IPS-11a (cell line): ENCODE measurements around the gene CYP26B1.

Experiments used
- H3K4me3 ChIP-seq: one replicate; pipeline ENCODE4 v1.5.1; 2013; ENCODE audit warnings: low read depth, low read length, control low read depth

CYP26B1 gene

DNA sequence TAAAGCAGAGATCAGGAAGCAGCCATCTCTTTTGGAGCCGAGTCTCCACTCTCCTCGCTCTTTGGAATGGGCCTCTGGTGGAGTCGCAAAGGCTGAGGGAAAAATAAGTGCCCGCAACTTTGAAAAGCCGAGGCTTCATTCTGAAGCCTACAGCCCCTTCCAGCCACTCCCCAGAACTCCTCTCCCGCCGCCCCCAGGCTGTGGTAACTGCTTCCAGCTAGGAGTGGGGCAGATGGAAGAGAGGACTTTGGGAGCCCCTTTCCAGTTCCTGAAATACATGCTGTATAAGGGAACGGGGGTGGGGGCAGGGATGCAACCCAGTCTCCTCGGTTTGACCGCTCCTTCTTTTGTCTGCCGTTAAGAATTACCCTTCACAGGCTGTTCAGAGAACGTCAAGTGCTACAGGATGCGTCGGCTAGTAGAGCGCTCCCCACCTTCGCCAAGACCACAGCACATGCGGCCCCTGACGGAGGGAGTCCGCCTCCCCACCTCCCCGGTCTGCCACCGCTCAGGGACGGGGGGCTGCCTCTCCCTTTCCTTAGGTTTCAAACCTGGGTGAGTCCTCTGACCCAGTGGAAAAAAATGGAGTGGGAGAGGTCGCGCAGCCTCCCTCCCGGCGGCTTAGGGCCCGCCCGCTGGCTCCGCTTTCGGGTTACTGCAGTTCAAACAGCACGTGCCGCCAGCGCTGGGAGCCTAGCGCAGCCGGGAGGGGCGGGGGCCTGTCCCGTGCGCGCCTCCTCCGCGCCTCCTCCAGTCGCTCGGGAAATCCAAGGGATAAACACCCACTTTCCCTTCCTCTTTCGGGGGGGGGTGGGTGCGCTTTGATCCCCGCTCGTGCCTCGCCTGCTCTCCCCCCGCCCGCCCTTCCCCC, 4.9 kb downstream of the CYP26B1 start:
- no peak overlapping the region for H3K4me3 ChIP-seq

DNA sequence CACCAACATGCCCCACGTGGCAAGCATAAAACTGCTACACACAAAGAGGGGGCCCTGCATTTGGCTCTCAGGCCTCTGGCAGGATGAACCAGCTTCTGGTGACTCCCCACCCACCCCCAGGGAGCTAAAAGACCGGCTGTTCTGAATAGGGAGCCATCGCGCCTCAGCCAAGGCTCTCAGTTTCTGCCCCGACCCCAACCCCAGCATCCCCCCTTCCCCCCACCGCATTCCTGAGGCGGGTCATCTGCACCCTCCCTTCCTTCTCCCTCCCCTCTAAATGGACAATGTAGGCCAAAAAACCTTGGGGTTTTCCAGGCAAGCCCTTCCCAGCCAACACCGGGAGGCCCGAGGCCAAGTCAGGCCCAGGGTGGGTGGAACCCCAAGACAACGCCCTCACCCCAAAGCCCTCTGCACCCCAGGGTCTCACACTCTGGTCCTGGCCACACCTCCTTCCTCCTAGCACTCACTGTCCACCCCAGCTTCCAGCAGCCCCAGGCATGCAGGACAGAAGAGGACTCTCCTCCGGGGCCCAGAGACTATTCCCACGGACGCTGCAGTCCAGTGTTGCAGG, 5.7 kb downstream of the CYP26B1 start:
- no peak overlapping the region for H3K4me3 ChIP-seq

DNA sequence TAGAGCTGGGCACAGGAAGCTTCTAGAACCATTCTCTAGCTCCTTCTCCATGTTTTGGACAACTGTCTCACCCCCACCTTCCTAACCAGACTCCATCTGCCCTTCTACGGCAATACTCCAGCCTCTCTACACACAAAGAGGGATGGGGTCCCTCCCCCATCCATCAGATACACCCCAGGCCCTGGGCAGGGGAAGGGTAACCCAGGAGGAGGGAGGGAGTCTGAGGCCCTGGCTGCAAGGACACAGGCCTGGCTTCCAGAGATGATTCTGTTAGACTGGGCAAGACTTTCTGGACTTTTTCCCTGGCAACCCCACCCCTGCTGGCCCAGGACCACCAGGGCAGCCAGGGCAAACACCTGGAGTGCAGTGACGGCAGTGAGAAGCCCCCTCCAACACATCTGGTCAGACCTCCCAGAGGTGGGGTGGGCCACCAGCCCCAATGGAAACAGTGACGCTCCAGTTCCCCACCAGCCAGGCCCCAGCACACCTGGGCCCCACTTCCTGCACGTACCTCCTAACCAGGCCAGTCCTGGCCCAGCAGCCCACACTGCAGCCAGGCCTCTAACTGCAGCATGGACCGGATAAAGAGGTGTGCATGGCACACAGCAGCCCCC, 6.5 kb downstream of the CYP26B1 start:
- no peak overlapping the region for H3K4me3 ChIP-seq

DNA sequence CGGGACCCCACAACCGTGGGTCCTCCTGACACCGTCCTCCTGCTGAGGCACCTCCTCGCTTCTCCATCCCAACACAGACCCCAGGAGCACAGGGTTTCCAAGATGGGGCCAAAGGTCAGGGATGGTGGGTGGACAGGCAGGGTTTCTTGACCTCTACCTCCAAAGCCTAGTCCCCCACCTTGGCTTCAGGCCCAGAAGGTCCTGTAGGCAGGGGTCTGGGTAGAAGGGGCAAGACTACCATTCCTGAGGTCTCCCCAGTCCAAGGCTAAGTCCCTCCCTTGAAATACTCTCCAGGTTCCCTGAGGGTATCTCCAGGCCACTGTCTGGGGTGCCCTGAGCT, 7.1 kb downstream of the CYP26B1 start:
- H3K4me3 ChIP-seq = no peak overlapping the region

DNA sequence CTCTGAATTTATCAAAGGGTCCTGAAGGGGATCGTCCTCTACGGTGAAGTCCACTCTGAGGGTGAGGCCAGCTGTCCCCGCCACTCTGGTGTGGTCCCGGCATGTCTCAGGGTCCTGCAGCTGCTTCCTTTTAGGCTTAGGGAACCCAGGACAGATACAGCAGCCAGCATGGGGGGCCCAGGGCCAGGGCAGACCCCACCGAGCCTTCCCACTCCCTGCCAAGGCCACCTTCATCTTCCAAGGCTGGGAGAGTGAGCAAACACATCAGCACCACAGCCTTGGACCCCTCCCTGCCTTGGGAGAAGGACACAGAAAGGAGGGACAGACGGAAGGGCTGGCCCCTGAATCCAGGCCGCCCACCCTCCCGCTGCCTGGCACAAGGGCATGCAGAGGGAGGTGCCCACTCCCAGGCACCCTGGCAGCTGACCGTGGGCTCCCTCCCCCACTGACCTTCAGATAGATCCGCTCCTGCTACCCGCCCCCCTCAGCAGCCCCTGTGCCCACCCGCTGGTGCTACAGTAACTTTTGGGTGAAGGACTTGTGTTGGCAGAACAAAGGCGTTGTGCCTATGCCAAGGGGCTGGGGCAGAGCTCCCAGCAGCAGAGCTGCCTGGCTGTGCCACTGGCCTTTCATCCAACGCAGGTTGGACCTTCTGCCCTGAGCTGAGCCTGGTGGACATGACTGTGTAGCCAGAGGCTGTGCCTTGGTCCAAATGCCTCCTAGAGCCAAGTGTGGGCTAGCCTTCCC, 7.6 kb downstream of the CYP26B1 start:
- H3K4me3 ChIP-seq = no peak overlapping the region

DNA sequence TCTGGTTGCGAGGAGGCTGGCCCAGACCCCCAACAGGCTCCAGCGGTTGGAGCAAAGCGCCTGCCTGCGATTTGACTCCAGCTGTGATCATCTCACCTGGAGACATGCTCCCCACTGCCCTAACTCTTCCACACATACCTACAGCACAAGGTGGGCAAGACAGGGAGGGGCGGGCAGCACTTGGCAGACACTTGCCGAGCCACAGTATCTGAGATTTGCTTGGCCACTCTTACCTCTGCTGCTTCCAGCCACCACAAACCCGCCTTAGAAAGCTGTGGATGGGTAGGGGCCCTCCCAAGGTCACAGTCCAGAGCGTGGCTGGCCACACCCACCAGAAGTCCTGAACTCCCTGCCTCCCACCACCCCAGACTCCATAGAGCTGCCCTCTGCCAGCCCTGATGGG, 8.2 kb downstream of the CYP26B1 start:
- H3K4me3 ChIP-seq = no peak overlapping the region

DNA sequence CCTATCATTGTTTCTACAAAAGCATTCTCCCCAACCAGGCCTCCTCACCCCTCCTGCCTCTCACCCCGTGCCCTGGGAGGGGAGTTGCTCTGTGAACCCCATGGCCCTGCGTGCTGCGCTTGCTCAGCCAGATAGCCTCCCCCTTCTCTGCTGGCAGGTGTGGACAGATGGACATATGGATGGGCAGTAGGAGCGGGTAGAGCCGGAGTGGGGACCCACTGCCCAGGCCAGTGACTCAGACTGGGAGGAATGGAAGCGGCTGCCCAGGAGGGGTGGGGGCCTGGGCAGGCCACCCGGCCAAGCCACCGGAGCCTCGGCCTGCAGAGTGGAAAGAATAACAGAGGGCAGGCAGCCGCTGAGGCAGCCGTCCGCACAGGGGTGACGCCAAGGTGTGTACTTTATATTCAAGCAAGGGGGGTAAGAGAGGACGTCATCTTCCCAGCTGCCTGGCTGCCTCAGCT, 8.7 kb downstream of the CYP26B1 start:
- H3K4me3 ChIP-seq = no peak overlapping the region

DNA sequence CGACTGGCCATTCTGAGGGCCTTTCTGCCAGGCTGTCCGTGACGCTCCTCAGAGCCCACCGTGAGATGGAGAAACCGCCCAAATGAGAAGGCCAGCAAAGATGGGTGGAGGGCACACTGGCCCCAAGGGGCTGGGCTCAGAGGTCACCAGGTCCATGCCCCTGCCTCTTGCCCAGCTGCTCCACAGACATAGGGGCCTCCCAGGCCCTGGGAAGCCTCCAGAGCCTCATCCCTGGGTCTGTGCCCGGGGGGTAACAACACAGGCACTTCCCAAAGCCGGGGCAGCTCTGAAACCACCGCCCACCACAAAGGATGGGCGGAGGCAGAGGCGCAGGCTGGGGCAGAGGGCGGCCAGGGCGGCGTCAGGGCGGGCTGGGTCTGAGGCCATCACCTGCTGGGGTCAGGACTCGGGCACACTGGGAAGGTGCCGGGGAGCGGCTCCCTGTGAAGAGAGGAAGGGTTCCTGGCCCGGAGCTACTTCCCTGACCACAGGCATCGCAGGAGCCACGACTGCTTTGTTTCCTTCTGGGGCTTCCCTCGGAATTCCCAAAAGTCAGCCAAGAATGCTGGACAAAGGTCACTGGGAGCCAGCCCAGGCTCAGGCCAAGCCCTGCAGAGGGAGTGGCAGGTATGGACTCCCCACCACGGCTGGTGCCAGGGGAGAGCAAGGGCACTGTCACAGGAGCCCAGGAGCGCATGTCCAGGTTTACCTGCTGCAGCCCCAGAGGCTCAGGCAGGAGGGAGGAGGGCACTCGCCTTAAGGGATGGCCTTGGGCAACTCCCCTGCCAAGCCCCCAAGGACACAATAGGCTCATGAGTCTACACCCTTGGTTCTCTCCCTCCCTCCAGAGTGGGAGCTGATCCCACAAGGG, 9.4 kb downstream of the CYP26B1 start:
- H3K4me3 ChIP-seq = no peak overlapping the region

DNA sequence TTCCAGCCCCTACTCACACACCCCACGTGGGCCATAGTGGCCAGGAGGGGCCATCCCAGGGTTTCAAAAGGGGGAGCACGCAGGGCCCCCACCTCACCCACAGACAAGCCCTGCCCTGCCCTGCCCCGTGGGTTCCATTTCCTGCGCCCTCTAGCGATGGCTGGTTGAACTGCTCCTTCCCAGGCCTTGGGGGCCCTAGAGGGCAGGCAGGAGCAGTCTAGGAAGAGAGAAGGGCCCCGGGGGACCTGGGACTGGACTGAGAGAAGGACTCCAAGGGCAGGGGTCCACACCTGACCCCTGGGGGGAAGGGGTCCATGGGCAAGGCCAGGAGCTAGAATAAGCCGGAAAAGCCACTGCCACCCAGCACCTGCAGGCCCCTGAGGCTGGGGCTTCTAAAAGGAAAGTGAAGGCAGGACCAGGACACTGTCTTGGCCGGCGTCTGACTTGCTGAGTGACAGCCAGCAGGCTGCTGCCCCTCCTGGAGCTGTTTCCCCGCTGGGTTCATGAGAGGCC, 10.1 kb downstream of the CYP26B1 start:
- no peak overlapping the region for H3K4me3 ChIP-seq

DNA sequence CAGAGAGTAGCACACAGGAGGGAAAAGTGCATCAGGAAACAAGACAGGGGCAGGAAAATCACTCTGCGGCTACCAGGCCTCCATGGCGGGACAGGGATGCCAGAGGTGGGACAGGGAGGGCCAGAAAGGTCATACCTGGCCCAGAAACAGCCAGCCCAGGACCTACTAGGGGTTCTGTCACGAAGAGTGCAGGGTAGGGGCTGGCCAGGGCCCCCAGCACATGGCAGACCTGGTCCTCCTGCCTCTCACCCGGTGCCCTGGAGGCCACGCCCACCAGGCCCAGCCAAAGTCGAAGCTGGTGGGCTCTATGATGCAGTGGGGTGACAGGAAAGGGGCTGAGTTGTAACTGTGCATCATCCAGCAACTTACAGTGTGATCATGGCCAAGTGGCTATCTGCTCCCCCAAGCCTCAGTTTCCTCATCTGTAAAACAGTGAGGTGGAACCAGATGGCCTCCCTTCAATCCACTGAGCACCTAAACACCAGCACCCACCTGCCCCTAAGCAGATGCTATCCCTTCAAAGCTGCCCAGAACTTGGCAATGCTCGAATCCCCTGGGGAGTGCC, 10.6 kb downstream of the CYP26B1 start:
- no peak overlapping the region for H3K4me3 ChIP-seq

DNA sequence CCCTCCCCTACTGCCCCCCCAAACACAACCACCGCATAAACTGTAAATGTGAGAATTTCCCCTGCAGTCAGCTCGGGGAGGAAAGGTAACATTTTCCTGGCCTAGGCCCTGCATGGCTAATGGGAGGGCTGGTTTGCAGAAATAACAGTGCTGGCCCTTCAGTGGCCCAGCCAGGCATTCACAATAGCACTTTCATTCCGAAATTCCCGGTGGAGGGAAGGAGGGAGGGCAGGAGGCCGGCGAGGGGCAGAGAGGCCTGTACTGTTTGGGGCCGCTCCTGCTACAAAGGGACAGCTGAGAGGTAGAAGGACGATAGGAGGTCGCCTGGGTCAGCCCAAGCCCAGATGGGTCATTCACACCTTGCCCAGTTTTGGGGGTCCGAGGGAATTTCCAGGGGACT, 11.3 kb downstream of the CYP26B1 start:
- no peak overlapping the region for H3K4me3 ChIP-seq

DNA sequence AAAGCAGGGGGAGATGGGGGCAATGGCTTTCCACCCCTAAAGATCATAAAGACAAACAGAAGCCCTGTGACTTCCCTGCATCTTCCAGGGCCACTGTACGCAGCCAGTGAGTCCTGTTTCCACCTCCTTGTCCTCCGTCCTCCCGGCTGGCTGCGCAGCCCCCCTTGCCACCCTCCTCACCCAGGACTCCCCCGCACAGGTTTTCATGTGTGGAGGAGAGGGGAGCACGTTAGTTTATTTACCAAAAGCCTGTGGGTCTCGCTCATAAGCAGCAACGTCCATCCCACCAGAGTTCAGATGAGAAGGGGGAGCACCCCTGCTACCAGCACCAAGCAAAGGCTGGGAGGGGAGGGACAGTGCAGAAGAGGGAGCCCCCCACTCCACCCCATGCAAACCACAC, 11.7 kb downstream of the CYP26B1 start:
- H3K4me3 ChIP-seq = no peak overlapping the region

DNA sequence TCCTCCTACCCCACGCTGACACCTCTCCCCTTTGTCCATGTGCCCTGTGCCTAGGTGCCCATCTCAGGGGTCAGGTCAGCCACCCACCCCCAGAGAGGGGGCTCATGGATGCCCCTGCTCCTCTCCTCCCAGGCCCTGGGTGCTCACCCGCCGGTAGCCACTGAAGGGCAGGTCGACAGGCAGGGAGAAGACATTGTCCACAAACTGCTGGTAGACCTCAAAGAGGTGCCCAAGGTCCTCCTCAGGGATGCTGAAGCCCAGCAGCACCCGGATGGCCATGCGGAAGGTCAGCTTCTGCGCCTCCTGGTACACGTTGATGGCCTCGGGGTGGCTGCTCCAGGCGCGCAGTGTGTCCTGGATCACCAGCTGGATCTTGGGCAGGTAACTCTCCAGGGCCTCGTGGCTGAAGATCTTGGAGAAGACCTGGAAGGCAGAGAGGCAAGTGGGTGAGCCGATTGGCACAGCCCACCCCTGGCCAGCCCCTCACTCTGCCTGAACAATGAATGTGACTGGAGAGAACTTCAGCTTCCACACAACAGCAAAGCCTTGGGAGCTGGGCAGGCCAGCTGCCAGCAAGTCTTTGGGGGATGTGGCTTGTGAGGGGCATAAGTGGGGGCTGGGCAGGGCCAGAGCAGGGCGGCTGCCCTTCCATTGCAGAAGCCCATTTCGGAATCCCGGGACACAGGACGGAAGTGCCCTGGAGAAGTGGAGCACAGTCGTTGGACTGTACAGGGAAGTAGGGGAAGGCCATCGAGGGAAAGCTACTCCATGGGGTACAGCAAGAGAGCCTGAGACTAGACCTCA, 12.5 kb downstream of the CYP26B1 start:
- H3K4me3 ChIP-seq = no peak overlapping the region

DNA sequence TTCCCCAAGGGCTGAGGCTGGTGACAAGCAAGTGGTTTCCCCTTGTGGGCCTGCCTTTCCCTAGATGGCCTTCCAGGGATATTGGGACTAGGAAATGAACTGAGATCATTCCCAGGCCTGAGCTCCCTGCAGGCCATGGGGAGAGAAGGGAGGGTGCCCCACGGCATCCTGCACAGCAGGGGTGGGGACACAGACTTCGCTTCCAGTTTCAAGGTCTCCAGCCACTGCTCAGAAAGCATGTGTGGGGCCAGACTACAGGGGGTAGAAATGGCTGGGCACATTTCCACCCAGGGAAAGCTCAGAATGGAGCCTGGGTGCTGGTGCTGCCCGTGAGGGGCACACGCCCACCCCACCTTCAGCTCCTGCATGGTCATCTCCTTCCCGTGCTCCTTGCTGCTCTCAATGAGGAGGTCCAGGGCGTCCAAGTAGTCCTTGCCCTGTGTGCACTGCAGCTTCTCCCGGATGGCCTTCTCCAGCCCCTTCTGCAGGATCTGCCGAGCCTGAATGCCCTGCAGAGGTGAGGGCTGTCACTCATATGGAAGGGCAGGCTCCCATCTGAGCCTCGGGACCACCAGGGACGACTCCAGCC, 13.2 kb downstream of the CYP26B1 start:
- H3K4me3 ChIP-seq = no peak overlapping the region

DNA sequence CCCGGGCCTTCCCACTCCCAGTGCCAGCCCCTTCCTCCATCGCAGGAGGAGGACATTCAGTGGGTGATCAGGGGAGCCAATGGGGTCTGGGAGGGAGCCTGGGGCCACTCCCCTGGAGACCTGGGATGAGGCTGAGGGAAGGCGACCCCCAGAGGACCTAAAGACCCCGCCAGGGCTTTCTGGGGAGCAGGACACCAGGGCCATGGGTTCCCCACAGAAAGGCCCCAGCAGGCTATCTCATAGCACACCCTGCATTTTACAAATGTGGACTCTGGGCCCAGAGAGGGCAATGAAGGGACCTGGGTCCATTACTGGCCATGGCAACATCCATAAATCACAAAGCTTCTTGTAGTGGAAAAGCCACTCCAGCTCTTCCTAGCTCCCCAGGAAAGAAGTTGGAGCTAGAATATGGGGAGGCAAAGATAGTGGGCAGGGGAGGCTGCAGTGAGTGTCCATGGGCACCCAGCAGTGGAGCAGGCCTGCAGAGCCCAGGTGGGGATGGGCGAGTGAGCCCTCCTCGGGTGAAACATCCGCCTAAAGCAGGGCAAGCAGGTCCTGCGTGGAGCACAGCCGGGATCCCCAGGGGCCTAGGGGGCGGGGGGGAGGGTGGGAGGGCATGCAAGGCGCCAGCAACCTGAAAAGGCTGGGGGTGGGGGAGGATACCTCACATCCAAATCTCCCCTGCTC, 13.8 kb downstream of the CYP26B1 start:
- H3K4me3 ChIP-seq = no peak overlapping the region

DNA sequence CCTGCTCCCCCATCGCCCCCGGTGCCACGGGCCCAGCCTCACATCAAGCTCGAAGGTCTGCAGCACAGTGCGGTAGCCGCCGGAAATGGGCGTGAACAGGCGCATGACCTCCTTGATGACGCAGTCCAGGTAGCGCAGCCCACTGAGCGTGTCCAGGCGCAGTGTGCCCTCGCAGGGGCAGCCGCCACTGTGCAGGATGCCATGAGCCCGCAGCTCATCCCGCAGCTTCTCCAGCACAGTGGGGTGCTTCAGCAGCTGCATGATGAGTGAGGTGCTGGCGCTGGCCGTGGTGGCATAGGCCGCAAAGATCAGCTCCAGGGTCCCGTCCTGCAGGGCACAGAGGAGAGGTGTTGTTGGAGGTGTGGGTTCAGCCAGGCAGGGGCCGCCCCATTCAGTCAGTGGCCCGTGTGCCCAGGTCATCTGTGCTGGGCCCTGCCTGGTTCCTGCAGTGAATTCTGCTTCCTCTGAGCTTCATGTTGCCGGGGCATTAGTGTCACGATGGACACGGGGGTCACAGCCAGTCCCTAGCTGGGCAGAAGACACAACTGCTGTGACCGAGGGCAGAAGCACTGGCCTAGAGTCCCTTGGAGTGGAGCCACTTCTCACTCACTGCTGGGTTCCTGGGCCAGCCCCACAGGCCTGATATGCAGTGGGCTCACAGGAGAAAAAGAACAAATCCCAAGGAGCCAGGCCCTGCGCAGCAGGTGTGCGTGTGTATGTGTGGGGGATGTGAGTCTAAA, 14.5 kb downstream of the CYP26B1 start:
- H3K4me3 ChIP-seq = no peak overlapping the region
